MCF 10A (cell line): ENCODE measurements around the gene KRT15. TPM values are rescaled to one million over a fixed set of nuclear protein-coding genes. Genes with fewer than 3 reads are reported as not detected.
A peak's percentile ranks its signal among the peaks of the same experiment; 100 is the strongest.

ENCODE experiments used
- BruUV-seq: library from RNA; stranded (reverse); fragments of 400-500 nt; replicated peaks from 2 replicates; lab custom pipeline; 2021; lab: Mats Ljungman, UMichigan
- CTCF ChIA-PET: fragments of 300-600 bp; sonication (Branson Sonifier 250); formaldehyde crosslinking; extraction: SDS; loops from one replicate; lab custom pipeline; 2021; ENCODE audit warnings: antibody characterized with exemption, inconsistent platforms; lab: Yijun Ruan, JAX
- POLR2A ChIA-PET: fragments of 300-600, 350-650 bp; sonication (Branson Sonifier 250); formaldehyde crosslinking; extraction: SDS; loops from one replicate; lab custom pipeline; 2020; ENCODE audit warnings: antibody characterized with exemption, inconsistent platforms; lab: Yijun Ruan, JAX
- DNase-seq: peaks from one replicate; pipeline ENCODE4 v3.0.0-alpha.2; 2018; ENCODE audit not compliant: unreplicated experiment
- H3K27ac Mint-ChIP-seq: one replicate; pipeline ENCODE4 v1.8.0; 2022; ENCODE audit warnings: mild to moderate bottlenecking, low read depth, mixed read lengths; ENCODE audit not compliant: unreplicated experiment
- H3K27me3 Mint-ChIP-seq: one replicate; pipeline ENCODE4 v1.8.0; 2022; ENCODE audit warnings: mixed read lengths; ENCODE audit not compliant: insufficient read depth, unreplicated experiment
- H3K36me3 Mint-ChIP-seq: one replicate; pipeline ENCODE4 v1.8.0; 2022; ENCODE audit warnings: mild to moderate bottlenecking, moderate library complexity, mixed read lengths; ENCODE audit not compliant: insufficient read depth, unreplicated experiment
- H3K4me1 Mint-ChIP-seq: one replicate; pipeline ENCODE4 v1.8.0; 2022; ENCODE audit warnings: mixed read lengths; ENCODE audit not compliant: insufficient read depth, unreplicated experiment
- H3K4me3 Mint-ChIP-seq: one replicate; pipeline ENCODE4 v1.8.0; 2022; ENCODE audit warnings: mild to moderate bottlenecking, moderate library complexity, mixed read lengths; ENCODE audit not compliant: unreplicated experiment
- H3K9me3 Mint-ChIP-seq: one replicate; pipeline ENCODE4 v1.8.0; 2022; ENCODE audit warnings: mixed read lengths; ENCODE audit not compliant: unreplicated experiment
- CTCF ChIP-seq: fragments of 200-600 bp; IDR thresholded peaks from one replicate; pipeline ENCODE4 v1.8.0; 2022; ENCODE audit warnings: antibody characterized with exemption, mild to moderate bottlenecking; ENCODE audit not compliant: unreplicated experiment
- intact Hi-C: fragments of 100-400 bp; cut with micrococcal nuclease; formaldehyde crosslinking; loops from 2 replicates; pipeline ENCODE4 v1.14.1; 2022
- total RNA-seq: library from RNA; stranded (reverse); gene quantifications from 2 replicates; pipeline ENCODE4 v1.2.3, GENCODE V29; 2022

Gene KRT15
- total RNA-seq, 1 experiment from 2014 or later, result 83.4 TPM

DNA sequence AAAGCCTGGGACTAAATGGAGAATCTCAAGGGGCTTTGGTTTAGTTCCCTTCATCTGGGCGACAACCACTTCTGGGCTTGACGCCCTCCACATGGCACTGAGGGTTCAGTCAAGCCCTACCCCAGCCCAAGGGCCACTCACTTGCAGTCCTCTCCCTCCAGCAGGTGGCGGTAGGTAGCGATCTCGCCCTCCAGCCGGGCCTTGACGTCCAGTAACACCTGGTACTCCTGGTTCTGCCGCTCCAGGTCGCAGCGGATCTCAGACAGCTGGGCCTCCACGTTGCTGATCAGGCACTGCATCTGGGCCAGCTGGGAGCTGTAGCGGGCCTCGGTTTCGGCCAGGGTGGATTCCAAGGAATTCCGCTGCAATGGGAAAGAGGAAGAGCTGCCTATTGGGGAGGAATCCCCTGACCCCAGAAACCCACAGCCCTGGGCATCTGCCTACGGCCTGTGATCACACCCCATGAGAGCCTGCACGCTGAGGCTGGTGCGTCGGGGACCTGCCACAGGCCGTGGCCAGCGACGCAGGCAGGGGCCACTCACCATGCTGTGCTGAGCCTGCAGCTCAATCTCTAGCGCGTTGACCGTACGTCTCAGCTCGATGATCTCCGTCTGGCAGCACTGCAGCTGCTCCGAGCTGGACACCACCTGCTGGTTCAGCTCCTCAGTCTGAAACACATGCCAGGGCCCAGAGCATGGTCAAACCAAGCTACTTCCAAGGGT lies 31.7 kb downstream of the KRT15 start:
- TF ChIP-seq CTCF, result peak; percentile 28
- H3K9me3 Mint-ChIP-seq, result no peaks in the 10 kb centered on the region
- DNase-seq, result no peak
- no TSS peak for BruUV-seq
- ChIA-PET CTCF (interaction anchor here (1.1 kb wide), 1 partner anchor 62 kb away, joined by 5 read pairs; no protein-coding TSS in a partner anchor), POLR2A (interaction anchor here (0.8 to 1.2 kb wide), 3 partner anchors 9 to 32 kb away, joined by 3 to 4 read pairs (median 3); partner anchors contain the start of genes KRT13 and KRT15)
- no peaks in the 10 kb centered on the region for H3K4me1 Mint-ChIP-seq
- H3K27me3 Mint-ChIP-seq, result no peaks in the 10 kb centered on the region
- intact Hi-C loops, result no loop called here
- H3K36me3 Mint-ChIP-seq, result no peaks in the 10 kb centered on the region
- H3K4me3 Mint-ChIP-seq, result no peak overlapping the region
- no peak overlapping the region for H3K27ac Mint-ChIP-seq

- Mint-ChIP-seq H3K36me3 (no peaks in the 10 kb centered on the region), H3K4me3 (no peak overlapping the region), H3K9me3 (no peaks in the 10 kb centered on the region), H3K27me3 (no peaks in the 10 kb centered on the region), H3K27ac (no peak overlapping the region), H3K4me1 (no peaks in the 10 kb centered on the region)
- DNase-seq, result no peak
- intact Hi-C loops, result no loop called here
- BruUV-seq, result no TSS peak
- TF ChIP-seq CTCF, result no peak
- CTCF ChIA-PET, result interaction anchor here (1.1 kb wide), 1 partner anchor 62 kb away, joined by 5 read pairs; no protein-coding TSS in a partner anchor
- POLR2A ChIA-PET, result no interaction called here
Observed at GRCh38 chr17:41486316-41486715, 32.4 kb downstream of the KRT15 start.

DNA sequence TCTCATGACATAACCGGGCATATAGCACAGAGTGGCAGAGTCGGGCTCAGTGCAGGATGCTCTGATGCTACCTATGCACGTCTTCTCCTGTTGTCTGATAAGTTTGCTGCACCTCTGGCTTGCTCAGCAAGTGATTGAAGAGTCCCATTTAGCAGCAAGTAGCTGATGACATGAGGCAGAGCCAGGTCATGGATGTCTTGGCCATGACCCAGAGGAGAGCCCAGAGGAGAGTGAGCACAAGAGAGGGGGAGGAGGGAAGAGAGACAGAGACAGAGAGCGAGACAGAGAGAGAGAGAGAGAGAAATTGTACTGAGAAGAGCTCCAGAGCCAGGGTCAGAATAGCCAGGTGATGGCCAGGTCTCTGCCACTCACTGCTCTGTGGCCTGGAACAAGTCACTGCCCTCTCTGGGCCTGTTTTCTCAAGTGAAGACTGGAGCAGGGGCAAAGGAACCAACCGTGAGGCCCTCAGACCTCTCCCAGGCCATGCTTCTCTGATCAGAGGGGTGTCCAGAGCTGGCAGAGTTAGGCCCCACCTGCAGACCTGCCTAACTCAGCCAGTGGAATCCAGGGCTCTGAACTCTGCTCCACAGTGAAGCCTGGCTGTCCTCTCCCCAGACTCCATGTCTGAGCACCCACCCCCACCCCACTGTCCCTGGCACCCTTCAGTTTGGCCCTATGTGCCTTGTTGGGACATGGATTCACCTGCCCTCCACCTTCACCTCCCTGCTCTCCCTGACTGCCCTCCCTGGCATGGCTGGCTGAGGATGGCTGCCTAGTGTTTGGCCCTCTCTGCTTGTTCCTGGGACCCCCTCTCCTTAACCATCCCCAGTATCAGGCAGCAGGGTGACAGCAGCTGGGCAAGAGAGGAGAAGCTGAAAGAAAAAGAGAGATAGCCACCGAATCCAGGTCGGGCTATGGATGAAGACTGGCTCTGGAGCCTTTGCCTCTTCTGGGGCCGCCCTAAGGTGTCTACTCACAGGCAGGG lies 33.5 kb downstream of the KRT15 start:
- DNase-seq, result no peak
- POLR2A ChIA-PET, result interaction anchor here (0.6 to 0.7 kb wide), 2 partner anchors 22 to 164 kb away, joined by 3 read pairs; no protein-coding TSS in a partner anchor
- BruUV-seq, result no TSS peak
- Mint-ChIP-seq H3K4me1 (no peaks in the 10 kb centered on the region), H3K9me3 (no peaks in the 10 kb centered on the region), H3K4me3 (no peak overlapping the region), H3K27me3 (no peaks in the 10 kb centered on the region), H3K27ac (no peak overlapping the region), H3K36me3 (no peaks in the 10 kb centered on the region)
- CTCF ChIA-PET, result interaction anchor here (0.7 to 2.2 kb wide), 3 partner anchors 9 to 576 kb away, joined by 4 to 7 read pairs (median 4); no protein-coding TSS in a partner anchor
- TF ChIP-seq CTCF, result no peak
- intact Hi-C loops, result no loop called here
